NCI-H345 (cell line): ENCODE results near the gene SUSD2.
A peak's percentile ranks its signal among the peaks of the same experiment; 100 is the strongest.
"Not testable (repeated sequence)": the region's sequence is repeated elsewhere in the genome, so short reads cannot be mapped to it uniquely, and the experiment has no call there.

Experiments
- DNase-seq: peaks from one replicate; lab custom pipeline; 2025; lab: John Stamatoyannopoulos, UW

Gene SUSD2

GRCh38 chr22:24181088-24181995 is at the start of gene SUSD2:
TSS of gene SUSD2 (plus strand) at chr22:24181487. CDS start at chr22:24181520, 33 bp downstream.
- DNase-seq = no peak

DNA sequence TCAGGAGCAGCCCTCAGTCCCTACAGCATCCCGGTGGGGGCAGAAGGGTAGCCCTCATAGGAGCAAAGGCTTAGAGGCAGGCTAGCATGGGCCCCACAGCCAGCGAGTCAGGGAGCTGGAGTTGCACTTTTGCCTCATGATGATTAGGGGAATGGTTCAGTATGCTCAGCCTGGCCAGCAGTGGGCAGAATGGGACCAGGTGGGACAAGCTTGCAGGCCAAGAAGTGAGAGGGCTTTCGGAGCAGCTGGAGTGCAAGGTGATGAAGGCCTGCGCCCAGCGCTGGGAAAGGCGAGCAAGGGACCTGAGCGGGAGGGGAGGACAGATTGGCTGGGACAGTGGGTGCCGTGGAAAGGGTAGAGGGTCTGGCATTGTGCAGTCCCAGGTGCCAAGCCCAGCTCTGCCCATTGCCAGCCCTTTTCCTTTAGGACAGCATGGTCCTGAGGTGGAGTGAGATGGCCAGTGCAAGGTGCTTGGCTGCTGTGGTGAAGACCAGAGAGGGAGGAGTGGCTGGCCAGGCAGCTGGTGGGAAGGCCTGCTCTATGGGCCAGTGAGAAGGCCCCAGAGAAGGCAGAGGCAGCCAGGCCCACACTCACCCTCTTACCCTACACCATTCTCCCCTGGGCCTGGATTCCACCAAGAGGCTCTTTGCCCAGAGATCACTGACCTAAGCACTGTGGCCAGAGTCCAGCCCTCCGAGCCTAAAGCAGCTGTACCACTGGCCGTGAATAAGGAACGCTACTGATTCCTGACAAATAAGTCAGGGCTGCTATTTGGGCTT is 47.9 kb upstream of the SUSD2 start:
- no peak for DNase-seq

GRCh38 chr22:24134090-24134846 is 47.0 kb upstream of the SUSD2 start:
- DNase-seq = no peak

GRCh38 chr22:24136533-24136932 is 44.8 kb upstream of the SUSD2 start:
- DNase-seq = not testable (repeated sequence)

DNA sequence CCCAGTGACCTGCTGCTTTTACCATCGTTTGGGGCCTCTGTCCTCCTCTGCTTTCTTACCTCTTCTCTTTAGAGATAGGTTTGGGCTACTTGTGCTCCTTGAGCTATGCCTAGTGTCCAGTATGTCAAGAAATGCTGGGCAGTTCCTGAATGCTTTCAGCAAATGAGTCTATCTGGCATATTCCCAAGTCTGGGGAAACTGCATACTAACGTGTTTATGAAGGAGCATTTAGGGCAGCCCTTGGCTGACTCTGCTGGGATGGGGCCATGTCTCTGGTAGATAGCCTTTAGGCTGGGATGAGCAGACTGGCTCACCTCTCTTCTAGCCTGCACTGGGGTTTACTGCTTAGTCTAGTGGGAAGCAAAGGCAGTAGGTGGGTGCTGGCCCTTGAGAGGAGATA is 43.7 kb upstream of the SUSD2 start:
- no peak for DNase-seq

DNA sequence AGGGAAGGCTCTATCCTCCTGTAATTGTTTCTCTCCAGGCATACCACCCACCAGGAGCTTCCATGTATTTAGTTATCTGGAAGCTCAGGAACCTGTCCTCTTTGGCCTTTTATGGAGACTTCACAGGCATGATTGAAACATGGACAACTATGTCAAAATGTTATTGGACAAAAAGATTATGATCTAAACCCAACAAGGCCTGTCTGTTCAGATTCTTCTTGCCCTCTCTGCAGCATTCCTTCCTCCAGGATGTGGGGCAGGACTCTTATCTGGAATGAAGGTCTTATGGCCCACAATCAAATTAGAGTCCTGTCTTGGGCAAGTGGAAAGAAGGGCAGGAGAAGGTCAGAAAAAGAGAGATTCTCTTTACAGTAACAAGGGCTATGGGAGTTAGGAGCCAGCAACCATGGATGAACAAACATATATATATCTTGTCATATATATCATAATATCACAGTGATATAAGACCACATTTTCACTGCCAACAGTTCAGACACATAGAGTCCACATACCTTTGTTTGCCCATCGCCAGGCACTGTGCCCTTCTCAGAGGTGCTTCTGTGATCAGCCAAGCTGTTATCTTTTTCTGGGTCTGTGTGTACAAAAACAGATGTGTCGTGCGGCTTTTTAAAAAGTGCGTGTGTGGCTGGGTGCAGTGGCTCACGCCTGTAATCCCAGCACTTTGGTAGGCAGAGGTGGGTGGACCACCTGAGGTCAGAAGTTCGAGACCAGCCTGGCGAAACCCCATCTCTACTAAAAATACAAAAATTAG is 42.5 kb upstream of the SUSD2 start:
- DNase-seq = no peak

GRCh38 chr22:24140357-24140756 is 40.9 kb upstream of the SUSD2 start:
- no peak for DNase-seq

DNA sequence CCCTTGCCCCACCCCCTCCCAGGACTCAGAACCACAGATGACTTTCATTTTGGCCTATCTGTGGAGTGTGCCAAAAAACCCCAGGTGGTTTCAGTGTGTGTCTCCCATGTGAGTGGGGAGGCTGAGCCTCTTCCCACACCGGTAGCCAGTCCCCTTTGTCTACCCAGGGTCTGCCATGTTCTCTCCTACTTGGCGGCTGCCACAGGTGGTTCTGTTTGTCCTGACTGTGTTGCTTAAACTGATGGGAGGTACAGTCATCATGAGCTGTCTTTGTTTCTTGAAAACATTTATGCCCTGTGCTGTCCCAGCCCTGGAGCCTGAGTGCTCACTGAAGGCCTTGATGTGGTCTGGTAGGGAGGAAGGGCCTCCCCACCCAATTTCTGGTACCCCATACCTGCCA is 39.7 kb upstream of the SUSD2 start:
- no peak for DNase-seq

DNA sequence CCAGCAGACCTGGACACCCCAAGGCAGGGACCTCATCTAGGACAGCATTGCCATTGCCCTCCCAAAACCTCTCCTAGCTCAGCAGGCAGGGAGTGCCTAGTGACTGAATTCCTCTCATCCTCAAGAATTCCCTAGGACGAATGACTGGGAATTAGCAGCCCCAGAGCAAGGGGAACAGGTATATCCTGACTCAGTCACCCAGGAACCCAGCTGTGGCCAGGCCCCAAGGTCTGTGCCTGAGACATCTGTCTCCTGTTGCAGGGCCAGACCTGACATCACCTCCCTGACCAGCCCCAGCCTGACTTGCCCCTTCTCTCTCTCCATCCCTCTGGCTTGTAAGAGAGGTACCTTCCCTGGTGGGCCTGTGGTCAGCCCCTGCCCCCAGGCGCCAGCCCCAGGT is 39.0 kb upstream of the SUSD2 start:
- DNase-seq = no peak

- no peak for DNase-seq
These were observed 38.5 kb upstream of the SUSD2 start for GRCh38 chr22:24142831-24143230.

DNA sequence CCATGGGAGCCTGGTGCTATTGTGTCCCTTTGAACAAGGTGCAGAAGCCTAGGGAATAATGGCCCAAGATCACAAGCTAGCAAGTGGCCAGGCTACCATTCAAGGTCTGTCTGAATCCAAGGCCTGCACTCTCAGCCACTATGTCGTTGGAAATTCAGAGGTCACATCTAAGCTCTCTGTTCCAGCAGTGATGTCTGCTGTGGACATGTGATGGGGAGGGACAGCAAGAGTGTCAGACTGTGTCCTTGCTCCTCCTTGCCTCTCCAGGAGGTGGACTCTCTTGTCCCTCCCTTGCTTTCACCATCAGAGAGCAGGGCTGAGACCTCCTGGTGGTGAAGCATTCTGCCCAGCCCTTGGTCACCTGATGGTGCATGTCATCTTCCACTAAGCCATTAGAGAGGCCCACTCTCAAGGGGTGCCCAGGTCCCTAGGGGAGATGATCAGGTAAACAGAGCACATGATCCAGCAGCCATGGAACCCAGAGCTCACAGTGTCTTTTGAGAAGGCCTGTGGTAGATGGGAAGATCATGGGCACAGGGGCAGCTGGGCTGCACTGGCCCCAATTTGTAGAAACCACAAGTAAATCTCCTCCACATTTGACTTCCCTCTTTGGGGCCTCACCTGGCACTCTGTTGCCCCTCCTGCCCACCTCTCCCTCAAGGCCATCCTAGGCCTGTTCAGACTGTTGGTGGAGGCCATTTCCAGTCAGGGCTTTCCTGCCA is 37.1 kb upstream of the SUSD2 start:
- DNase-seq = no peak

DNA sequence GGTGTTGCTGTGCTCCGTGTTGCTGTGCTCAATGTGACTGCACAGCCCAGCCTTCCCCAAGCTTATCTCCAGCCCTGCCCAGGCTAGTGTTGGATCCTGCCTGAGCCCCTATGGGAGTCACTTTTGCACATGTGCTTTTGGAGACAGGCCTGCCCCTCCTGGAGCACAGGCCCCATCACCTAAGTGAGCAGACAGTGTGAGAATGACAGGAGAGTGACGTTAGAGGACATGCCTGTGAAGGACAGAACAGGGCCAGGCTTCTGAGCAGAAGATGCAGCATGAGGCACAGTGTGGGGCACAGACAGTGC is 36.6 kb upstream of the SUSD2 start:
- no peak for DNase-seq

DNA sequence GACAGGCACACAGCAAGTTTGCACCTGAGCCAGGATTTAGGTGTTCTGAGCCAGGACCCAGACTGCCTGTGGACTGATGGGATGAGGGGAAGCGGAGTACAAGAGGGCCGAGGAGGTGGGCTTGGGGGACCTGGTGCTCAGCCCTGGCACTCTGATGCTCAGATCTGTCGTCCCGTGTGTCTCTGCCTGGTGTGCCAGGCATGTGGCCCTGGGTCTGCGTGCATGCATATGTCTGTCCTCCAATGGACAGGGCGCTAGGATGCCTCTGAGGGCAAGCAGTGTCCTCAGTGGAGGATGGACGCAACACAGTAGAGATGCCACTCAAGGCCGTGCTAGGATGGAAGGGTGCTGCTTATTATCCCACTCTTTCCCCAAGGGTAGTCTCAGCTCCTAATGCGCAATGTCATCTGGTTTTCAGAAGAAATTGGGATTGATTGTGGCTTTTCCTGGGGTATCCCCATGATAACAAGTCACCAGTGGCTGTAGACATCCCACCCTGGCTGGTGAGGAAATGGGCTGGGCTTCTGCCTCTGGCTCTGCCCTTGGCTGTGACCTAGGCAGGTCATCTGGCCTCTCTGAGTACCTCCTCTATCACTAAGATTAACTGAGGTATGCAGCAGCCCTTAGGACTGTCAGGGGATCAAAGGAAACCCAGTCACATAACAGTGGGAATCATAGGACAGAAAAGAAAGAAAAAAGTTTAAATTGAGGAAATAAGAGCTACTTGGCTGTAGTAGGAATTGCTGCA is 35.7 kb upstream of the SUSD2 start:
- DNase-seq = no peak

DNA sequence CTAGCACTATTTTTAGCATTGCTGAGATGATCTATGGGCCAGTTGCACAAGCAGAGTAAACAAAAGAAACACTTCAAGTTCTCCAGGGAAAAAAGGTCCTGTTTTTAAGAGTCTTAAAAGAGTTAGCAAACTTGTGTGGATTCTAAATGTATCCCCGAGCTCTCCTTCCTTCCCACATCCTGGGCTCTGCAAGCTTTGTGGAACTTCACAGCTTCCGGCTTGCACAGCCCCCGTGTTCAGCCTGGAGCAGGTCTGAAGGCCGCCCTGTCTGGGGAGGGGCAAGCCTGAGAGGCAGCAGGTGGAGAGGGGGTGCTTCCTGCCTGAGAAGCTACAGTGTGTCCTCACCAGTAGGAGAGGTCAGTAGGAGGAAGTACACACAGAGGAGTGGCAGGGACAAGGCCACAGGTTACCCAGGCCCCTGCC is 35.1 kb upstream of the SUSD2 start:
- peak; percentile 21 for DNase-seq

GRCh38 chr22:24146791-24147353 is 34.4 kb upstream of the SUSD2 start:
- DNase-seq = no peak

- DNase-seq = no peak
These were observed 33.6 kb upstream of the SUSD2 start for GRCh38 chr22:24147666-24148065.

DNA sequence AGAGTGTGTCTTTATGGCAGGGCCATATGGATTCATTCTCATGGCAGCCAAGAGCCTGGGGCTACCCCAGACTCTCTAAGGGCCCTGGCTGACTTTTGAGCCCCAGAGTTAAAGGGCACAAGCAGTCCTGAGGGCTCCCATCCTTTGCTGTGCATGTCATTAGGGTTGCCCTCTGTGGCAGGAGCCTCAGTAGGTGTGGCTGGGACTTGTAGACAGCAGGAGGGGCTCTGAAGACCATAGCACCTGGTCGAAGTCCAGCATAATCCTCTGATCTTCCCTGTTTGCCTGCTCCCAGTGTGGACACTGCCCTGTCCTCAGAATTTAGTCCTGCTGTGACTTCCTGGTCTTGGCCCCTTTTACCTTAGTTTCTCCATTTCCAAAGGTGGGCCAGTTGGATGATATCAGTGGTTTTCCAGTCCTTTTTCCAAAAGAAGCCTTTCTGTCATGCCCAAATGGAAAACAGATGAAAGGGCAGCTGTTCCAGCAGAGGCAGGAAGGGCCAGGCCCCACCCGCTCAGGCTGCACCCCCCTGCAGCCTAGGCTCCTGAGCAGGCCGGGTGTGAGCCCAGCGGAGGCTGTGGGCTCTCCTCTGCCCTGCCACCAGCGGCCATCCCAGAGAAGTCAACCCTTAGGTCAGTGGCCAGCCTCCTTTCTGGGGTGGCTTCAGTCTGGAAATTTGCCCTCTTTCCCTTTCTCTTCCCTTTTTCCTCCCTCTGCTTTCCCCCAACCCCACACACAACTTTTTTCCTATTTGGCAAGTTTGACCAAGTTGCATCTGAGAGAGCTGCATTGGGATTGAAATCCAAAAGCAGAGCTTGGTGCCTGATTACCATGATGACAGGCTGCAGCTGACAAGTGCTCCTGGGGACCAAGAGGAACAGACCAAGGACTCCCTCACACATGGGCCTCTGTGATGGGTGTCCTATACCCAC is 32.8 kb upstream of the SUSD2 start:
- DNase-seq = no peak

DNA sequence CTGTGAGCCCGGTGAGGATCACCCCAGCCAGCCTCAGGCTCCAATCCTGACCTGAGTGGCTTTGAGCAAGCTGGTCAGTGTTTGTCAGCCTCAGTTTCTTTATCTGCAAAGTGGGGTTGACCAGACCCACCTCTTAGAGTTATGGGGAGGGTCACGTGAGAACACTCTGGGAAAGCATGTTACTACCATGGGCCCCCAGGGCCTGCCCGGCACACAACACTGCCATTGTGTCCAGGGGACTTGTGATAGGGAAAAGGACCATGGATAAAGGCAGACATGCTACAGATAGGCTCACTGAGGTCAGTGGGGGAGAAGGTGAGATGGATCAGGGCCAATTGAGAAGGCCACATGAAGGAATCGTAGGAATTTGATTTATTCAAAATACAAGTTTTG is 32.1 kb upstream of the SUSD2 start:
- DNase-seq = no peak

GRCh38 chr22:24153353-24153752 is 27.9 kb upstream of the SUSD2 start:
- DNase-seq = no peak
